ENCODE results near the gene SNX25.
A peak's percentile ranks its signal among the peaks of the same experiment; 100 is the strongest.

Gene SNX25

DNA sequence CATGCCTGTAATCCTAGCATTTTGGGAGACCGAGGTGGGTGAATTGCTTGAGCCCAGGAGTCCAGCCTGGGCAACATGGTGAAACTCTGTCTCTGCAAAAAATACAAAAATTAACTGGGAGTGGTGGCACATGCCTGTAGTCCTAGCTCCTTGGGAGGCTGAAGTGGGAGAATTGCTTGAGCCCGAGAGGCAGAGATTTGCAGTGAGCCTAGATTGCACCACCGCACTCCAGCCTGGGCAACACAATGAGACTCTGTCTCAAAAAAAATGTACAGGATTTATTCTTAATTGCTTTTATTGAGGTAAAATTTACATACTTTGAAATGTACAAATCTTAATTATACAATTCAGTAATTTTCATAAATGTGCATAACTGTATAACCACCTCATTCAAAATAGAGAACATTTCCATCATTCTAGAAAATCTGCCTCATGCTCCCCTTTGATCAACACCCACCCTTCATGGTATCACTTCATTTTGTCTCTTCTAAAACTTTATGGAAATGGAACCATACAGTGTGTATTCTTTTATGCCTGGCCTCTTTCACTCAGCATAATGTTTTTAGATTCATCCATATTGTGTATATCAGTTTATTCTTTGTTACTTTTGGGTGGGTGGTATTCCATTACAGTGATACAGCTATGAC lies 39.1 kb downstream of the SNX25 start:
- ChIA-PET POLR2A (ENCODE audit: low non-redundant PET) (no interaction called here), CTCF (interaction anchor here (0.6 kb wide), 1 partner anchor 25 kb away, joined by 4 read pairs; no protein-coding TSS in a partner anchor)
- TF ChIP-seq, protein P1, sequence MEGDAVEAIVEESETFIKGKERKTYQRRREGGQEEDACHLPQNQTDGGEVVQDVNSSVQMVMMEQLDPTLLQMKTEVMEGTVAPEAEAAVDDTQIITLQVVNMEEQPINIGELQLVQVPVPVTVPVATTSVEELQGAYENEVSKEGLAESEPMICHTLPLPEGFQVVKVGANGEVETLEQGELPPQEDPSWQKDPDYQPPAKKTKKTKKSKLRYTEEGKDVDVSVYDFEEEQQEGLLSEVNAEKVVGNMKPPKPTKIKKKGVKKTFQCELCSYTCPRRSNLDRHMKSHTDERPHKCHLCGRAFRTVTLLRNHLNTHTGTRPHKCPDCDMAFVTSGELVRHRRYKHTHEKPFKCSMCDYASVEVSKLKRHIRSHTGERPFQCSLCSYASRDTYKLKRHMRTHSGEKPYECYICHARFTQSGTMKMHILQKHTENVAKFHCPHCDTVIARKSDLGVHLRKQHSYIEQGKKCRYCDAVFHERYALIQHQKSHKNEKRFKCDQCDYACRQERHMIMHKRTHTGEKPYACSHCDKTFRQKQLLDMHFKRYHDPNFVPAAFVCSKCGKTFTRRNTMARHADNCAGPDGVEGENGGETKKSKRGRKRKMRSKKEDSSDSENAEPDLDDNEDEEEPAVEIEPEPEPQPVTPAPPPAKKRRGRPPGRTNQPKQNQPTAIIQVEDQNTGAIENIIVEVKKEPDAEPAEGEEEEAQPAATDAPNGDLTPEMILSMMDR (conservative IDR thresholded peaks at IDR 0.05; ENCODE audit: low read depth) = no peak
- no peak overlapping the region for H3K27ac ChIP-seq
- no peak for DNase-seq (ENCODE audit: low spot score)

DNA sequence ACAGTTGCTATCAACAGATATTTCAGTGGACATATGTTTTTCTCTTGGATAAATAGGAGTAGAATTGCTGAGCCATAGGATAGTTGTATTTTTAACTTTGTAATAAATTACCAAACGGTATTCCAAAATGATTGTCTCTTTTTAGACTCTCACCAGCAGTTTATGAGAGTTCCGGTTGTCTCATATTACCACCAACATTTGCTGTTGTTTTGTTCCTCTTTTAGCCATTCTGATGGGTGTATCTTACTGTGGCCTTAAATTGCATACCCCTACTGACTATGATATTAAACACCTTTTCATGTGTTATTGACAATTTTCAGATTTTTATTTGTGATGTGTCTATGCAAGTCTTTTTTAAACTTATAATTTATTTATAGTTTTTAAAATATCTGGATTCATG lies 39.7 kb downstream of the SNX25 start:
- ChIA-PET POLR2A (ENCODE audit: low non-redundant PET) (no interaction called here), CTCF (no interaction called here)
- H3K27ac ChIP-seq = no peak overlapping the region
- TF ChIP-seq, protein P1 (conservative IDR thresholded peaks at IDR 0.05; ENCODE audit: low read depth) = no peak
- DNase-seq (ENCODE audit: low spot score) = no peak

DNA sequence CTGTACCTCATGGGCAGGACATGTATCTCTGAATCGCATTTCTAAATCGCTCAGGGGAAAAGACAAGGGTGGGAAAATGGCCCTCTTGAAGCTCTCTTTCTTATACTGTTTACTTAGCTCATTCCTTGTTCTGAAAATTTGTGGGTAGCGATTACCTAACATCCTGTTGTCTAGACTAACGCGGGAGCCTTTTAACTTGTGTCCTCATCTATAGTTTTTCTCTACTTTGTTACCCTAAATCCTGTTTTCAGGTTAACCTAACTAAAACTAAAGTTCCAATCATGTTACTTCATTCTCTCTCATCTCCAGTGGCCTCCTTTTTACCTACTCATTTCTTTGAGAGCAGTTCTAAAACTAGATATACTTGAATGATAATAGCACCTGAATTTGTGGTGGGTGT lies 45.0 kb downstream of the SNX25 start:
- ChIA-PET CTCF (no interaction called here), POLR2A (ENCODE audit: low non-redundant PET) (no interaction called here)
- no peak for DNase-seq (ENCODE audit: low spot score)
- TF ChIP-seq, protein P1 (conservative IDR thresholded peaks at IDR 0.05; ENCODE audit: low read depth) = no peak
- no peak overlapping the region for H3K27ac ChIP-seq

DNA sequence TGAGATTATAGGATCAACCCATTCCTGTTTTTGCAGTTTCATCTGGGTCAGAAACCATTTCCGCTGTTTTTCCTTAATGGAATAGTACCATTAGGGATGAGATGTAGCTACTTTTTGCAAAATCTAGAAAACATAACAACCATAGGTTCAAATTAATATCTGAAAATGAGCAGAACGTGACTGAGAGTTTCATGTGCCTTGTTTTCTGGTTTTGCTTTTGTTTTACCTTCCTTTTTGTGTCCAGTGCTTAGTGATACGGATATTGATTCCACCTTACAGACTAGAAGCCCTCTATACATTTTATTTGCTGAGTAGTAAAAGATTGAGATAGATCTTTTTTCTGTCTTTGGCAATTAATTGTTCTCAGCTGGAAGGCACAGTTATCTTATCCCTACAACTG lies 46.5 kb downstream of the SNX25 start:
- DNase-seq (ENCODE audit: low spot score) = no peak
- POLR2A ChIA-PET (ENCODE audit: low non-redundant PET) = no interaction called here
- TF ChIP-seq, protein P1 (conservative IDR thresholded peaks at IDR 0.05; ENCODE audit: low read depth) = no peak
- CTCF ChIA-PET = no interaction called here
- H3K27ac ChIP-seq = no peak overlapping the region

DNA sequence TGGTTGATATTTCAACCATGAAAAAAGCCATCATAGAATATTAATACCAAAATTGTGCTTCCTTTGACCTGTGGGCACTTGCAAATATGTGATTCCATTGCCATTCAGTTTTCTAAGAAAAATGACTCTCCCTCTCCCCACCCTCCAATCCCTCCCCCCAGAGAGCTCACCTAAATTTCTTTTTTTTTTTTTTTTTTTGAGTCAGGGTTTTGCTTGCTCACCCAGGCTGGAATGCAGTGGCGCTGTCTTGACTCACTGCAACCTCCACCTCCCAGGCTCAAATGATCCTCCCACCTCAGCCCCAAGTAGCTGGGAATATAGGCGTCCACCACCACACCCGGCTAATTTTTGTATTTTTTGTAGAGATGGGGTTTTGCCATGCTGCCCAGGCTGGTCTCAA lies 47.0 kb downstream of the SNX25 start:
- DNase-seq (ENCODE audit: low spot score) = peak; percentile 50
- ChIA-PET CTCF (interaction anchor here (0.8 kb wide), 1 partner anchor 260 kb away, joined by 5 read pairs; no protein-coding TSS in a partner anchor), POLR2A (ENCODE audit: low non-redundant PET) (no interaction called here)
- peak overlapping the region; percentile 44 for H3K27ac ChIP-seq
- TF ChIP-seq, protein P1 (conservative IDR thresholded peaks at IDR 0.05; ENCODE audit: low read depth) = no peak

DNA sequence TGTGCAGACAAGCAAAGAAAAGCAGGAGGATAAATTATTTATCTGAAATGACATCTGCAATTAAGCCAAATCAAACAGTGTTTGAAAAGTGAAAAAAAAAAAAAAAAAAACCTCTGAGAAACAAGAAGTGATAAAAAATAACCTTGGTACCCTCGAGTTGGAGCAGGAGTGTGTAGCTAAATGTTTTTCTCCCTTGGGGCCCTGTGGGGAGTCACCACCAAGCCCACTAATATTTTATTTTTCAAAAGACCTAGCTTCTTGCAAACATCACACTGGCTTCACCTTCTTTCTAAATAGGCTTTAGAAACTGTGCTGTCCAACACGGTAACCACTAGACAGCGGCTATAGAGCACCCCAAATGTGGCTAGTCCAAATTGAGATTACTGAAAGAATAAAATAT lies 47.7 kb downstream of the SNX25 start:
- TF ChIP-seq, protein P1 (conservative IDR thresholded peaks at IDR 0.05; ENCODE audit: low read depth) = no peak
- no peak overlapping the region for H3K27ac ChIP-seq
- ChIA-PET CTCF (interaction anchor here (0.8 kb wide), 1 partner anchor 260 kb away, joined by 5 read pairs; no protein-coding TSS in a partner anchor), POLR2A (ENCODE audit: low non-redundant PET) (no interaction called here)
- no peak for DNase-seq (ENCODE audit: low spot score)
